Measurements from ENCODE around the gene NCBP2.

The NCBP2 gene

DNA sequence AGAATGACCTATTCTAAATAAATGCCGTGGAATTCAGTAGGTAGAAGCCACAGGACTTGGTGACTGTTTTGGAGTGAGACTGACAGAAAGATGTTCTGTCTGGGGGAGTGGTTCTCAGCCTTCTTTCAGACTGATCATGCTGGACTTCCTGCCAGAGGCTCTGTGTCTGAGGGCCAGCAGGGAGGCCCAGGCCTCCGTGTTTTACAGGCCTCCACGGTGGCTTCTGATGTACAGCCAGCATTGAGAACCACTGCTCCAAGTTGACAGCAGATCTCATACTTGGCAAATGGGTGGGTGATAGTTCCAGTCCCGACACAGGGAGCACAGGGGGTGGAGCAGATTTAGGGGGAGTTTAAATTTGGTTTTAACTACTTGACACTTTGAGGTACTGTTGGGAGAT, 33.0 kb upstream of the NCBP2 start:
- H3K9me3 ChIP-seq (ENCODE audit: control insufficient read depth, low read length), result no peaks in the 10 kb centered on the region
- H3K18ac ChIP-seq (ENCODE audit: low read depth in 1 of 2, low read length in 2 of 2), result no peak overlapping the region
- H4K91ac ChIP-seq (ENCODE audit: low read length), result no peak overlapping the region
- no peak overlapping the region for H4K8ac ChIP-seq (ENCODE audit: low read length)
- H3K4me1 ChIP-seq (ENCODE audit: control insufficient read depth, insufficient read depth, low read depth, low read length), result peaks cover 2% of the 10 kb centered on the region
- WGBS, result 83% methylated on average over 4 of the region's 4 CpGs
- H2AFZ ChIP-seq (ENCODE audit: low read depth, low read length), result no peak overlapping the region
- H3K4me2 ChIP-seq (ENCODE audit: low read length, poor library complexity, severe bottlenecking), result no peak overlapping the region
- H2BK5ac ChIP-seq (ENCODE audit: low read depth, low read length, poor library complexity, severe bottlenecking), result no peak overlapping the region
- no peak overlapping the region for H2BK12ac ChIP-seq (ENCODE audit: low read length in 2 of 2)
- no peak overlapping the region for H3K27ac ChIP-seq (ENCODE audit: low read length, poor library complexity, severe bottlenecking)
- no peak overlapping the region for H2AK5ac ChIP-seq (ENCODE audit: low read length, severe bottlenecking)
- no peak overlapping the region for H2BK120ac ChIP-seq (ENCODE audit: low read depth, low read length)
- no peaks in the 10 kb centered on the region for H3K79me1 ChIP-seq (replicated peaks; ENCODE audit: low read length, poor library complexity, severe bottlenecking)
- H3K4ac ChIP-seq (ENCODE audit: low read depth in 1 of 2, low read length in 2 of 2), result no peak overlapping the region
- H3K4me3 ChIP-seq (ENCODE audit: insufficient read depth in 1 of 2, low read depth in 1 of 2, low read length in 2 of 2), result no peak overlapping the region
- H3K9ac ChIP-seq (ENCODE audit: low read length), result no peak overlapping the region
- no peak overlapping the region for H2BK15ac ChIP-seq (ENCODE audit: low read depth, poor library complexity, severe bottlenecking)
- H3K14ac ChIP-seq (ENCODE audit: low read length in 2 of 2), result no peak overlapping the region
- no peaks in the 10 kb centered on the region for H3K36me3 ChIP-seq (ENCODE audit: control insufficient read depth in 1 of 2, insufficient read depth in 2 of 2, low read depth in 1 of 2, low read length in 2 of 2)
- no peak for DNase-seq
- H3K27me3 ChIP-seq (ENCODE audit: control insufficient read depth in 1 of 2, insufficient read depth in 1 of 2, low read length in 2 of 2), result peaks cover 0 to 5% of the 10 kb centered on the region in 2 experiments
- no peak overlapping the region for H3K23ac ChIP-seq (ENCODE audit: low read length in 2 of 2)

DNA sequence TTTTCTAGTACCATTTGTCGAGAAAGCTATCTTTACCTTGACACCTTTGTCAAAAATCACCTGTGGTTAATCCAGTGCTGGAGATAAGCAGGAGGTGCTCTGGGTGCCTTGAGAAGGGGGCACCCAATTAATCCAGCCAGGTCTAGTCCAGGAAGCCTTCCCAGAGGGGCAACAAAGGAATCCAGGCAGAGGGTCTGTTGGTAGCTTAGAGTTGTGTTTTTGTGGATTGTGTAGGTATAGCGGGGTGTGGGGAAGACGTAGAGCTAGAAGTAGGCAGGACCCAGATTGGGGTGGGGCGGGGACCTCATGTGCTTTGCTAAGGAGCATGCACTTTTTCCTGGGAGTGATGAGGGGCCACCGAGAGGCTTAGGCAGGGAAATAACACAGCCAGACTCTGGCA, 32.3 kb upstream of the NCBP2 start:
- H3K18ac ChIP-seq (ENCODE audit: low read depth in 1 of 2, low read length in 2 of 2), result no peak overlapping the region
- no peaks in the 10 kb centered on the region for H3K79me1 ChIP-seq (replicated peaks; ENCODE audit: low read length, poor library complexity, severe bottlenecking)
- no peak overlapping the region for H2BK120ac ChIP-seq (ENCODE audit: low read depth, low read length)

DNA sequence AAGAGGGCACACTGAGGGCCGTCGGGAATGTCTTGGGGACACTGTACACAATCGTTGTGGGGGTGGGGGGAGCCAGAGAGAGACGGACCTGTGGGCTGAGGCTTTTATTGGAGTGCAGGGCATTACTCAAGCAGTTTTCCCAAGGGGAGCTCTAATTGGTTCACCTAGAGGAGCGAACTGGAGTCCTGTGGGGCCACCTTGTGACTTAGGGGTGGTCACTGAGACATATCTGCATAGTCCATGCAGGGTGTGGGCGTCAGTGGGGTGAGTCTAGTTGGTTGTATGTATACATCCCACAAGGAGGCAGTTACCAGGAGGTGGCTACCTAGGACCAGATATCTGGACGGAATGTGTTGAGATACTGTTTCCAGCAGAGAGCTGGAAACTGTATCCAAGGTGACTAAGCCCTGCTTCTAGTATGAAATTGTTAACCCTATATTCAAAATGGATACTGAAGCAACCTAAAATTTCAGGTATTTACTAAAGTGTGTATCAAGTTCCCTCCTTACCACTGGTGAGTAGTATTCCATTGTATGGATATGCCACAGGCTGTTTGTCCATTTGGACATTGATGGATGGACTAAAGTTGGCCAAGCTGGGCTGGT, 28.9 kb upstream of the NCBP2 start:
- H2BK12ac ChIP-seq (ENCODE audit: low read length in 2 of 2), result no peak overlapping the region
- no peaks in the 10 kb centered on the region for H3K36me3 ChIP-seq (ENCODE audit: control insufficient read depth in 1 of 2, insufficient read depth in 2 of 2, low read depth in 1 of 2, low read length in 2 of 2)
- no peak overlapping the region for H3K14ac ChIP-seq (ENCODE audit: low read length in 2 of 2)
- no peak overlapping the region for H2AK5ac ChIP-seq (ENCODE audit: low read length, severe bottlenecking)
- DNase-seq, result no peak
- no peak overlapping the region for H2AFZ ChIP-seq (ENCODE audit: low read depth, low read length)
- no peak overlapping the region for H3K23ac ChIP-seq (ENCODE audit: low read length in 2 of 2)
- no peak overlapping the region for H3K4me3 ChIP-seq (ENCODE audit: insufficient read depth in 1 of 2, low read depth in 1 of 2, low read length in 2 of 2)
- no peak overlapping the region for H3K18ac ChIP-seq (ENCODE audit: low read depth in 1 of 2, low read length in 2 of 2)
- no peak overlapping the region for H2BK120ac ChIP-seq (ENCODE audit: low read depth, low read length)
- peaks cover 0 to 6% of the 10 kb centered on the region in 2 experiments for H3K27me3 ChIP-seq (ENCODE audit: control insufficient read depth in 1 of 2, insufficient read depth in 1 of 2, low read length in 2 of 2)
- no peaks in the 10 kb centered on the region for H3K79me1 ChIP-seq (replicated peaks; ENCODE audit: low read length, poor library complexity, severe bottlenecking)
- H2BK5ac ChIP-seq (ENCODE audit: low read depth, low read length, poor library complexity, severe bottlenecking), result no peak overlapping the region
- H4K8ac ChIP-seq (ENCODE audit: low read length), result no peak overlapping the region
- H3K4me1 ChIP-seq (ENCODE audit: control insufficient read depth, insufficient read depth, low read depth, low read length), result peaks cover 17% of the 10 kb centered on the region
- H3K27ac ChIP-seq (ENCODE audit: low read length, poor library complexity, severe bottlenecking), result no peak overlapping the region
- H3K9ac ChIP-seq (ENCODE audit: low read length), result no peak overlapping the region
- no peak overlapping the region for H2BK15ac ChIP-seq (ENCODE audit: low read depth, poor library complexity, severe bottlenecking)
- no peak overlapping the region for H4K91ac ChIP-seq (ENCODE audit: low read length)
- H3K4me2 ChIP-seq (ENCODE audit: low read length, poor library complexity, severe bottlenecking), result no peak overlapping the region
- H3K4ac ChIP-seq (ENCODE audit: low read depth in 1 of 2, low read length in 2 of 2), result no peak overlapping the region
- H3K9me3 ChIP-seq (ENCODE audit: control insufficient read depth, low read length), result no peaks in the 10 kb centered on the region
- WGBS, result 78% methylated on average over 7 of the region's 7 CpGs

More for the DNA sequence above, 32.3 kb upstream of the NCBP2 start:
- Histone ChIP-seq H4K8ac (ENCODE audit: low read length) (no peak overlapping the region), H3K27me3 (ENCODE audit: control insufficient read depth in 1 of 2, insufficient read depth in 1 of 2, low read length in 2 of 2) (peaks cover 0 to 6% of the 10 kb centered on the region in 2 experiments), H3K4me1 (ENCODE audit: control insufficient read depth, insufficient read depth, low read depth, low read length) (peaks cover 3% of the 10 kb centered on the region), H3K14ac (ENCODE audit: low read length in 2 of 2) (no peak overlapping the region), H2AK5ac (ENCODE audit: low read length, severe bottlenecking) (no peak overlapping the region), H2BK15ac (ENCODE audit: low read depth, poor library complexity, severe bottlenecking) (no peak overlapping the region), H3K9ac (ENCODE audit: low read length) (no peak overlapping the region), H2AFZ (ENCODE audit: low read depth, low read length) (no peak overlapping the region), H3K36me3 (ENCODE audit: control insufficient read depth in 1 of 2, insufficient read depth in 2 of 2, low read depth in 1 of 2, low read length in 2 of 2) (no peaks in the 10 kb centered on the region), H3K4ac (ENCODE audit: low read depth in 1 of 2, low read length in 2 of 2) (no peak overlapping the region), H4K91ac (ENCODE audit: low read length) (no peak overlapping the region), H3K9me3 (ENCODE audit: control insufficient read depth, low read length) (no peaks in the 10 kb centered on the region), H3K23ac (ENCODE audit: low read length in 2 of 2) (no peak overlapping the region), H3K4me2 (ENCODE audit: low read length, poor library complexity, severe bottlenecking) (no peak overlapping the region), H2BK12ac (ENCODE audit: low read length in 2 of 2) (no peak overlapping the region), H3K27ac (ENCODE audit: low read length, poor library complexity, severe bottlenecking) (no peak overlapping the region), H3K4me3 (ENCODE audit: insufficient read depth in 1 of 2, low read depth in 1 of 2, low read length in 2 of 2) (no peak overlapping the region), H2BK5ac (ENCODE audit: low read depth, low read length, poor library complexity, severe bottlenecking) (no peak overlapping the region)
- 90% methylated on average over 4 of the region's 5 CpGs for WGBS
- no peak for DNase-seq

DNA sequence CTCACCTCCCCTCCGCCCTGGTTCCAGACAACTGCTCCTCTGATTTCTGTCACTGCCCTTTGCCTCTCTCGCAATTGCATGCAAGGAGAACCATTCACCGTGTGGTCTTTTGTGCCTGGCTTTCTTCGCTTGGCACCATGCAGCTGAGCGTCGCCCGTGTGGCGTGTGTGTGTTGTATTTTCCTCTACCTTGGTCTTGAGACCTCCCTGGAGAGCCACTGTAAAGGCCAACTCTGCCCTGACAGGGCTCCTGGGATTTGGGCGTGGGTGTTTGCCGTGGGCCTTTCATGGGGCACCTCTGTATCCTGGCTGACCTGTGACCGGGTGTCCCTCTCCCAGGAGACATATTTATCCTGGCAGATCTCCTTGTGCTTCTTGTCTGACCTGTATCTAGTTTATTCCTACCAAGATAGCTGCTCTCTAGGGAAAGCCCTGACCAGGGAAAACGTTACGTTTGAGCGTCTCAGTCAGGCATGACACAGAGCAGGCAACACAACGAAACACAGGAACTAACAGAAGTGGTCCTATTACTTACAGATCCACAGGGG, 28.3 kb upstream of the NCBP2 start:
- Histone ChIP-seq H3K9ac (ENCODE audit: low read length) (no peak overlapping the region), H2BK120ac (ENCODE audit: low read depth, low read length) (no peak overlapping the region), H3K9me3 (ENCODE audit: control insufficient read depth, low read length) (no peaks in the 10 kb centered on the region), H3K27me3 (ENCODE audit: control insufficient read depth in 1 of 2, insufficient read depth in 1 of 2, low read length in 2 of 2) (peaks cover 0 to 6% of the 10 kb centered on the region in 2 experiments), H3K4me1 (ENCODE audit: control insufficient read depth, insufficient read depth, low read depth, low read length) (peaks cover 17% of the 10 kb centered on the region), H3K36me3 (ENCODE audit: control insufficient read depth in 1 of 2, insufficient read depth in 2 of 2, low read depth in 1 of 2, low read length in 2 of 2) (no peaks in the 10 kb centered on the region), H2BK12ac (ENCODE audit: low read length in 2 of 2) (no peak overlapping the region), H3K79me1 (replicated peaks; ENCODE audit: low read length, poor library complexity, severe bottlenecking) (no peaks in the 10 kb centered on the region), H3K18ac (ENCODE audit: low read depth in 1 of 2, low read length in 2 of 2) (no peak overlapping the region), H3K4me2 (ENCODE audit: low read length, poor library complexity, severe bottlenecking) (no peak overlapping the region), H2AFZ (ENCODE audit: low read depth, low read length) (no peak overlapping the region), H3K4me3 (ENCODE audit: insufficient read depth in 1 of 2, low read depth in 1 of 2, low read length in 2 of 2) (no peak overlapping the region), H3K4ac (ENCODE audit: low read depth in 1 of 2, low read length in 2 of 2) (no peak overlapping the region), H2BK15ac (ENCODE audit: low read depth, poor library complexity, severe bottlenecking) (no peak overlapping the region), H3K23ac (ENCODE audit: low read length in 2 of 2) (no peak overlapping the region), H2BK5ac (ENCODE audit: low read depth, low read length, poor library complexity, severe bottlenecking) (no peak overlapping the region), H4K8ac (ENCODE audit: low read length) (no peak overlapping the region), H3K14ac (ENCODE audit: low read length in 2 of 2) (no peak overlapping the region), H4K91ac (ENCODE audit: low read length) (no peak overlapping the region), H3K27ac (ENCODE audit: low read length, poor library complexity, severe bottlenecking) (no peak overlapping the region), H2AK5ac (ENCODE audit: low read length, severe bottlenecking) (no peak overlapping the region)
- WGBS, result 91% methylated on average over 15 of the region's 15 CpGs
- DNase-seq, result no peak

Measured in mesenchymal stem cell (in vitro differentiated cells and primary cell).